HepG2 (cell line): ENCODE measurements around the gene RPL41. TPM values are rescaled to one million over a fixed set of nuclear protein-coding genes. Genes with fewer than 3 reads are reported as not detected.

Experiments used
- AGO2 ChIP-seq: fragments of 200-400 bp; formaldehyde crosslinking; optimal IDR thresholded peaks from 2 replicates; pipeline ENCODE3; 2017; ENCODE audit warnings: mild to moderate bottlenecking, low read depth, low read length, moderate library complexity
- AKAP8 ChIP-seq: sonication (generic); formaldehyde crosslinking; IDR thresholded peaks from 2 replicates; pipeline ENCODE4 v1.5.1; 2020; ENCODE audit warnings: mild to moderate bottlenecking, missing genetic modification reagents
- ATF1 ChIP-seq: IDR thresholded peaks from 2 replicates; pipeline ENCODE4 v1.6.1; 2016; ENCODE audit warnings: mild to moderate bottlenecking, control low read depth
- ELF1 ChIP-seq: sonication (generic); formaldehyde crosslinking; IDR thresholded peaks from 2 replicates; pipeline ENCODE4 v1.4.0; 2020; ENCODE audit warnings: missing genetic modification reagents
- ERF ChIP-seq: IDR thresholded peaks from 2 replicates; pipeline ENCODE4 v1.6.1; 2018; ENCODE audit warnings: missing biosample characterization, missing genetic modification reagents
- FOSL2 ChIP-seq: sonication (generic); formaldehyde crosslinking; IDR thresholded peaks from 2 replicates; pipeline ENCODE4 v1.4.0; 2020; ENCODE audit warnings: missing genetic modification reagents
- GABPB1 ChIP-seq: IDR thresholded peaks from 2 replicates; pipeline ENCODE4 v1.6.1; 2016; ENCODE audit warnings: mild to moderate bottlenecking, missing genetic modification reagents, moderate library complexity, missing compliant biosample characterization
- GPN1 ChIP-seq: sonication (generic); formaldehyde crosslinking; IDR thresholded peaks from 2 replicates; pipeline ENCODE4 v1.5.1; 2020; ENCODE audit warnings: missing genetic modification reagents, borderline replicate concordance
- ISL2 ChIP-seq: sonication (generic); formaldehyde crosslinking; IDR thresholded peaks from 2 replicates; pipeline ENCODE4 v1.5.0; 2020; ENCODE audit warnings: missing genetic modification reagents
- KDM2A ChIP-seq: sonication (generic); formaldehyde crosslinking; IDR thresholded peaks from 2 replicates; pipeline ENCODE4 v1.4.0; 2020; ENCODE audit warnings: low read depth, missing genetic modification reagents, borderline replicate concordance
- KDM4B ChIP-seq: sonication (generic); formaldehyde crosslinking; IDR thresholded peaks from 2 replicates; pipeline ENCODE4 v1.4.0; 2020; ENCODE audit warnings: missing genetic modification reagents
- MYNN ChIP-seq: sonication (generic); formaldehyde crosslinking; IDR thresholded peaks from 2 replicates; pipeline ENCODE4 v1.4.0; 2020; ENCODE audit warnings: mild to moderate bottlenecking, low read depth, missing genetic modification reagents
- NFYB ChIP-seq: sonication (generic); formaldehyde crosslinking; IDR thresholded peaks from 2 replicates; pipeline ENCODE4 v1.4.0; 2020; ENCODE audit warnings: missing genetic modification reagents
- RAD21 ChIP-seq: fragments of 450-650 bp; formaldehyde crosslinking; IDR thresholded peaks from 2 replicates; pipeline ENCODE4 v1.5.0; 2020; ENCODE audit warnings: mild to moderate bottlenecking
- RBM22 ChIP-seq: fragments of 200-400 bp; formaldehyde crosslinking; optimal IDR thresholded peaks from 2 replicates; pipeline ENCODE3; 2017; ENCODE audit warnings: mild to moderate bottlenecking, low read length, moderate library complexity
- SALL1 ChIP-seq: sonication (generic); formaldehyde crosslinking; IDR thresholded peaks from 2 replicates; pipeline ENCODE4 v1.8.0; 2022; ENCODE audit warnings: mild to moderate bottlenecking, missing genetic modification reagents
- ZFY ChIP-seq: sonication (generic); formaldehyde crosslinking; IDR thresholded peaks from 2 replicates; pipeline ENCODE4 v1.4.0; 2020; ENCODE audit warnings: missing genetic modification reagents
- ZNF124 ChIP-seq: sonication (generic); formaldehyde crosslinking; IDR thresholded peaks from 2 replicates; pipeline ENCODE4 v1.4.0; 2020; ENCODE audit warnings: missing genetic modification reagents
- ZNF354B ChIP-seq: sonication (generic); formaldehyde crosslinking; IDR thresholded peaks from 2 replicates; pipeline ENCODE4 v1.8.0; 2022; ENCODE audit warnings: mild to moderate bottlenecking, missing genetic modification reagents
- ZNF547 ChIP-seq: sonication (generic); formaldehyde crosslinking; IDR thresholded peaks from 2 replicates; pipeline ENCODE4 v1.5.1; 2020; ENCODE audit warnings: mild to moderate bottlenecking, missing genetic modification reagents
- ZNF761 ChIP-seq: sonication (generic); formaldehyde crosslinking; conservative IDR thresholded peaks from 2 replicates; pipeline ENCODE4 v1.4.0; 2020; ENCODE audit warnings: mild to moderate bottlenecking, missing genetic modification reagents
- ZSCAN20 ChIP-seq: sonication (generic); formaldehyde crosslinking; IDR thresholded peaks from 2 replicates; pipeline ENCODE4 v1.4.0; 2020; ENCODE audit warnings: missing genetic modification reagents, mild to moderate bottlenecking, borderline replicate concordance
- polyA plus RNA-seq, 8 experiments: library from polyadenylated mRNA; depleted of rRNA in 3 of 8; stranded (reverse) in 7 of 8; unstranded in 1 of 8; fragments of >200 nt; fragmentation: Illumina TruSeq in 4 of 8; extraction: Trizol in 4 of 8; gene quantifications; 2 replicates each; pipeline versions ENCODE4 v1.2.1 to v1.2.3, GENCODE V29; 2011 to 2016; ENCODE audit warnings: low read depth in 4 of 8, missing spikeins in 1 of 8, mixed read lengths in 1 of 8; ENCODE audit not compliant: insufficient read depth in 1 of 8
- total RNA-seq, 5 experiments: library from RNA; depleted of rRNA; stranded (reverse); fragments of >200 nt; fragmentation: Illumina TruSeq; extraction: Trizol; gene quantifications; 2 replicates each; pipeline ENCODE4 v1.2.3, GENCODE V29; 2016; ENCODE audit warnings: low read depth in 1 of 5
- TF ChIP-seq, protein P1 (sequence below): sonication (generic); formaldehyde crosslinking; IDR thresholded peaks from 2 replicates; pipeline ENCODE4 v1.5.1; 2020; ENCODE audit warnings: mild to moderate bottlenecking, missing genetic modification reagents, moderate library complexity
- TF ChIP-seq, protein P2 (sequence below): sonication (generic); formaldehyde crosslinking; IDR thresholded peaks from 2 replicates; pipeline ENCODE4 v1.9.0; 2021; ENCODE audit warnings: missing genetic modification reagents, borderline replicate concordance

RPL41 gene
- total and polyA plus RNA-seq, 2 of the 13 experiments (the other 11 are each of a cell fraction or from before 2014, with no cell fraction given): 4,012 to 7,670 TPM

DNA sequence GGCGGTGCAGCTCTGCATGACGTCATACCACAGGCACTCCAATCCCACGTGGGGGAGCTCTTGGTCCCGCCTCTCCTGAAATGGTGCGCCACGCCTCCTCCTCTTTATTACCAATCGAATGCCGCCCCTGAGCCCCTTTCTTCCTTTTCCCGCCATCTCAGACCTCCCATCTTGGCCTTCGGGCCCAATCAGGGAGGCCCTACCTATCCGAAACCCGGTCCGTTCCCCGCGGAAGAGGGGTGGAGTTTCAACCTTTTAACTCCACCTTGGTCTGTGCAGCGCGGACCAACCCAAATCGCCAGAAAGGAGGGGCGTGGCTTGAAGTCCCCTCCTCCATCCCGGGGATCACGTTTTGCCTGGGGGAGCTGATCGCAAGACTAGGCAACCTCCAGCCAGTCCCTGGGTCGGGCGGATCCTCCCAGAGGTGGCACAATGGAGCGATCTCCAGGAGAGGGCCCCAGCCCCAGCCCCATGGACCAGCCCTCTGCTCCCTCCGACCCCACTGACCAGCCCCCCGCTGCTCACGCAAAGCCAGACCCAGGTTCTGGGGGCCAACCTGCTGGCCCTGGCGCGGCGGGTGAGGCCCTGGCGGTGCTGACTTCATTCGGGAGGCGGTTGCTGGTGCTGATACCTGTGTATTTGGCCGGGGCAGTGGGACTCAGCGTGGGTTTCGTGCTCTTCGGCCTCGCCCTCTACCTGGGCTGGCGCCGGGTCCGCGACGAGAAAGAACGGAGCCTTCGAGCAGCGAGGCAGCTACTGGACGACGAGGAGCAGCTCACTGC lies 11.6 kb downstream of the RPL41 start, which contains the start of gene ESYT1 (continued):
- peak; percentile 73; the same call in 1 of the 2 replicates for TF ChIP-seq ZNF547 (CRISPR knock-in tag)
- TF ChIP-seq ISL2: peak; percentile 46
- no peak for TF ChIP-seq ERF
- TF ChIP-seq, protein P1, sequence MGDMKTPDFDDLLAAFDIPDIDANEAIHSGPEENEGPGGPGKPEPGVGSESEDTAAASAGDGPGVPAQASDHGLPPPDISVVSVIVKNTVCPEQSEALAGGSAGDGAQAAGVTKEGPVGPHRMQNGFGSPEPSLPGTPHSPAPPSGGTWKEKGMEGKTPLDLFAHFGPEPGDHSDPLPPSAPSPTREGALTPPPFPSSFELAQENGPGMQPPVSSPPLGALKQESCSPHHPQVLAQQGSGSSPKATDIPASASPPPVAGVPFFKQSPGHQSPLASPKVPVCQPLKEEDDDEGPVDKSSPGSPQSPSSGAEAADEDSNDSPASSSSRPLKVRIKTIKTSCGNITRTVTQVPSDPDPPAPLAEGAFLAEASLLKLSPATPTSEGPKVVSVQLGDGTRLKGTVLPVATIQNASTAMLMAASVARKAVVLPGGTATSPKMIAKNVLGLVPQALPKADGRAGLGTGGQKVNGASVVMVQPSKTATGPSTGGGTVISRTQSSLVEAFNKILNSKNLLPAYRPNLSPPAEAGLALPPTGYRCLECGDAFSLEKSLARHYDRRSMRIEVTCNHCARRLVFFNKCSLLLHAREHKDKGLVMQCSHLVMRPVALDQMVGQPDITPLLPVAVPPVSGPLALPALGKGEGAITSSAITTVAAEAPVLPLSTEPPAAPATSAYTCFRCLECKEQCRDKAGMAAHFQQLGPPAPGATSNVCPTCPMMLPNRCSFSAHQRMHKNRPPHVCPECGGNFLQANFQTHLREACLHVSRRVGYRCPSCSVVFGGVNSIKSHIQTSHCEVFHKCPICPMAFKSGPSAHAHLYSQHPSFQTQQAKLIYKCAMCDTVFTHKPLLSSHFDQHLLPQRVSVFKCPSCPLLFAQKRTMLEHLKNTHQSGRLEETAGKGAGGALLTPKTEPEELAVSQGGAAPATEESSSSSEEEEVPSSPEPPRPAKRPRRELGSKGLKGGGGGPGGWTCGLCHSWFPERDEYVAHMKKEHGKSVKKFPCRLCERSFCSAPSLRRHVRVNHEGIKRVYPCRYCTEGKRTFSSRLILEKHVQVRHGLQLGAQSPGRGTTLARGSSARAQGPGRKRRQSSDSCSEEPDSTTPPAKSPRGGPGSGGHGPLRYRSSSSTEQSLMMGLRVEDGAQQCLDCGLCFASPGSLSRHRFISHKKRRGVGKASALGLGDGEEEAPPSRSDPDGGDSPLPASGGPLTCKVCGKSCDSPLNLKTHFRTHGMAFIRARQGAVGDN (CRISPR knock-in tag): peak; percentile 79
- TF ChIP-seq ELF1 (CRISPR knock-in tag): peak; percentile 50
- no peak for TF ChIP-seq ZNF354B (CRISPR knock-in tag)
- peak; percentile 72 for TF ChIP-seq KDM2A
- TF ChIP-seq, protein P2, sequence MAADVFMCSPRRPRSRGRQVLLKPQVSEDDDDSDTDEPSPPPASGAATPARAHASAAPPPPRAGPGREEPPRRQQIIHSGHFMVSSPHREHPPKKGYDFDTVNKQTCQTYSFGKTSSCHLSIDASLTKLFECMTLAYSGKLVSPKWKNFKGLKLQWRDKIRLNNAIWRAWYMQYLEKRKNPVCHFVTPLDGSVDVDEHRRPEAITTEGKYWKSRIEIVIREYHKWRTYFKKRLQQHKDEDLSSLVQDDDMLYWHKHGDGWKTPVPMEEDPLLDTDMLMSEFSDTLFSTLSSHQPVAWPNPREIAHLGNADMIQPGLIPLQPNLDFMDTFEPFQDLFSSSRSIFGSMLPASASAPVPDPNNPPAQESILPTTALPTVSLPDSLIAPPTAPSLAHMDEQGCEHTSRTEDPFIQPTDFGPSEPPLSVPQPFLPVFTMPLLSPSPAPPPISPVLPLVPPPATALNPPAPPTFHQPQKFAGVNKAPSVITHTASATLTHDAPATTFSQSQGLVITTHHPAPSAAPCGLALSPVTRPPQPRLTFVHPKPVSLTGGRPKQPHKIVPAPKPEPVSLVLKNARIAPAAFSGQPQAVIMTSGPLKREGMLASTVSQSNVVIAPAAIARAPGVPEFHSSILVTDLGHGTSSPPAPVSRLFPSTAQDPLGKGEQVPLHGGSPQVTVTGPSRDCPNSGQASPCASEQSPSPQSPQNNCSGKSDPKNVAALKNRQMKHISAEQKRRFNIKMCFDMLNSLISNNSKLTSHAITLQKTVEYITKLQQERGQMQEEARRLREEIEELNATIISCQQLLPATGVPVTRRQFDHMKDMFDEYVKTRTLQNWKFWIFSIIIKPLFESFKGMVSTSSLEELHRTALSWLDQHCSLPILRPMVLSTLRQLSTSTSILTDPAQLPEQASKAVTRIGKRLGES: no peak
- TF ChIP-seq ZNF124: peak; percentile 25; the same call in 1 of the 2 replicates
- no peak for TF ChIP-seq RBM22
- peak; percentile 57 for TF ChIP-seq SALL1 (CRISPR knock-in tag)
- 0 out of 2 replicates have a peak, but pooled peaks have one; percentile 11 for TF ChIP-seq RAD21 (CRISPR knock-in tag)
- peak; percentile 56; the same call in 1 of the 2 replicates for TF ChIP-seq GABPB1
- peak; percentile 85 for TF ChIP-seq NFYB (CRISPR knock-in tag)
- peak; percentile 73 for TF ChIP-seq AGO2
- TF ChIP-seq ZFY (CRISPR knock-in tag): peak; percentile 76
- TF ChIP-seq ZNF761 (CRISPR knock-in tag): 0 out of 2 replicates have a peak, but pooled peaks have one; percentile 42
- no peak for TF ChIP-seq GPN1
- TF ChIP-seq KDM4B (CRISPR knock-in tag): 0 out of 2 replicates have a peak, but pooled peaks have one; percentile 12
- TF ChIP-seq ATF1: peak; percentile 87
- TF ChIP-seq ZSCAN20: 0 out of 2 replicates have a peak, but pooled peaks have one; percentile 39
- TF ChIP-seq AKAP8 (CRISPR knock-in tag): peak; percentile 56; the same call in 1 of the 2 replicates
- peak; percentile 47; the same call in 1 of the 2 replicates for TF ChIP-seq FOSL2 (CRISPR knock-in tag)
- TF ChIP-seq MYNN (CRISPR knock-in tag): 0 out of 2 replicates have a peak, but pooled peaks have one; percentile 47
